ENCODE measurements around the gene ANO8. TPM values are rescaled to one million over a fixed set of nuclear protein-coding genes. Genes with fewer than 3 reads are reported as not detected.
"Not testable (repeated sequence)": the region's sequence is repeated elsewhere in the genome, so short reads cannot be mapped to it uniquely, and the experiment has no call there.

ANO8 gene, protein sequence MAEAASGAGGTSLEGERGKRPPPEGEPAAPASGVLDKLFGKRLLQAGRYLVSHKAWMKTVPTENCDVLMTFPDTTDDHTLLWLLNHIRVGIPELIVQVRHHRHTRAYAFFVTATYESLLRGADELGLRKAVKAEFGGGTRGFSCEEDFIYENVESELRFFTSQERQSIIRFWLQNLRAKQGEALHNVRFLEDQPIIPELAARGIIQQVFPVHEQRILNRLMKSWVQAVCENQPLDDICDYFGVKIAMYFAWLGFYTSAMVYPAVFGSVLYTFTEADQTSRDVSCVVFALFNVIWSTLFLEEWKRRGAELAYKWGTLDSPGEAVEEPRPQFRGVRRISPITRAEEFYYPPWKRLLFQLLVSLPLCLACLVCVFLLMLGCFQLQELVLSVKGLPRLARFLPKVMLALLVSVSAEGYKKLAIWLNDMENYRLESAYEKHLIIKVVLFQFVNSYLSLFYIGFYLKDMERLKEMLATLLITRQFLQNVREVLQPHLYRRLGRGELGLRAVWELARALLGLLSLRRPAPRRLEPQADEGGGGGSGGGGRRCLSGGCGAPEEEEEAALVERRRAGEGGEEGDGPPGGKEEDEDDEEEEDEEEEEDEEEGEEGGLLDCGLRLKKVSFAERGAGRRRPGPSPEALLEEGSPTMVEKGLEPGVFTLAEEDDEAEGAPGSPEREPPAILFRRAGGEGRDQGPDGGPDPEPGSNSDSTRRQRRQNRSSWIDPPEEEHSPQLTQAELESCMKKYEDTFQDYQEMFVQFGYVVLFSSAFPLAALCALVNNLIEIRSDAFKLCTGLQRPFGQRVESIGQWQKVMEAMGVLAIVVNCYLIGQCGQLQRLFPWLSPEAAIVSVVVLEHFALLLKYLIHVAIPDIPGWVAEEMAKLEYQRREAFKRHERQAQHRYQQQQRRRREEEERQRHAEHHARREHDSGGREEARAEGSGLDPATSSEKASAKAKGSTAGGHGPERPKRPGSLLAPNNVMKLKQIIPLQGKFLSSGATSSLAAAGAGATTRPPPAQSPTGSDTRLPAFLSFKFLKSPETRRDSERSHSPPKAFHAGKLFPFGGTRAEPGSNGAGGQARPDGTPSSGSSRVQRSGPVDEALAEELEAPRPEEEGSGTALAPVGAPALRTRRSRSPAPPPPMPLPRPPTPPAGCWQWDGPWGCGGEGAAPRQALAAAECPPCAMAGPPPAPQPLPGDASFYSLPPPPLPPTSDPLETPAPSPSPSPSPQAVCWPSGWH
- 29.6 TPM for total RNA-seq

- DNase-seq: peak; percentile 95
These were observed at the start of gene ANO8 for GRCh38 chr19:17334414-17335409. Gene ANO8, minus strand, starts transcription at chr19:17334855. Its CDS starts 185 bp downstream, at chr19:17334670.

GRCh38 chr19:17380426-17381138, 45.9 kb upstream of the ANO8 start:
- no peak for DNase-seq

GRCh38 chr19:17379221-17379631, 44.6 kb upstream of the ANO8 start:
- DNase-seq: no peak

GRCh38 chr19:17378271-17378670, 43.6 kb upstream of the ANO8 start:
- no peak for DNase-seq

GRCh38 chr19:17376935-17377600, 42.4 kb upstream of the ANO8 start, which contains the start of gene PLVAP:
Gene PLVAP, minus strand, starts transcription at chr19:17377342. Its CDS starts 54 bp downstream, at chr19:17377288.
- DNase-seq: no peak

- DNase-seq: no peak
These were observed 35.5 kb upstream of the ANO8 start for GRCh38 chr19:17370026-17370587.

DNA sequence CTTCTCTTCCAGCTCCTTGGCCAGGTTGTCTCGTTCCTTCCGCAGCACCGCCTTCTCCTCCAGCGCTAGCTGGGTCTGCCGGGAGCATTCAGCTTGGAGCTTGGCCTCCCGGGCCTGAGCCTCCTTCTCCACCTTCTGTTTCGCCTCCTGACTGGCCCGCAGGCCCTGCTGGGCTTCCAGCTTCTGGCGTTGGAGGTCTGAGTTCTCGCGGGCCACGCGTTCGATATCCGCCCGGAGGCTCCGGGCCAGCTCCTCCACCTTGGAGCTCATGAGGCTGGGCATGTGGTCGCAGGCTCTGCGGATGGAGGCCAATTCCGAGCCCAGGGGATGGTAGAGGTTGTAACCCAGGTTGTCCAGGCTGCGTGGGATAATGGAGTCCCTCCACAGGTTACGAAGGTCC, 30.7 kb upstream of the ANO8 start:
- DNase-seq: no peak

DNA sequence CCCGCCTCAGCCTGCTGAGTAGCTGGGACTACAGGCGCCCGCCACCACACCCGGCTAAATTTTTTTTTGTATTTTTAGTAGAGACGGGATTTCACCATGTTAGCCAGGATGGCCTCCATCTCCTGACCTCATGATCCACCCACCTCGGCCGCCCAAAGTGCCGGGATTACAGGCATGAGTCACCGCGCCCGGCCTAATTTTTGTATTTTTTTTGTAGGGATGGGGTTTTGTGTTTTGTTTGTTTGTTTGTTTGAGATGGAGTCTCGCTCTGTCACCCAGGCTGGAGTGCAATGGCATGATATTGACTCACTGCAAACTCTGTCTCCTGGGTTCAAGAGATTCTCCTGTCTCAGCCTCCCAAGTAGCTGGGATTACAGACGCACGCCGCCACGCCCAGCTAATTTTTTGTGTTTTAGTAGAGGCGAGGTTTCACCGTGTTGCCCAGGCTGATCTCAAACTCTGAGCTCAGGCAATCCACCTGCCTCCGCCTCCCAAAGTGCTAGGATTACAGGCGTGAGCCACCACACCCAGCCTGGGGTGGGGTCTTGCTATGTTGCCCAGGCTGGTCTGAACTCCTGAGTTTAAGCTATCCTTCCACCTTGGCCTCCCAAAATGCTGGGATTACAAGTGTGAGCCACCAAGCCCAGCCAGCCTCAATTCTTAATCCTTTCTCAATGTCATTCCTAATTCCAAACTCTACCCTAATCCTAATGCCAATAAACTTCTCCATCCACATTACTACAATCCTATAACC, 29.4 kb upstream of the ANO8 start:
- not testable (repeated sequence) for DNase-seq

DNA sequence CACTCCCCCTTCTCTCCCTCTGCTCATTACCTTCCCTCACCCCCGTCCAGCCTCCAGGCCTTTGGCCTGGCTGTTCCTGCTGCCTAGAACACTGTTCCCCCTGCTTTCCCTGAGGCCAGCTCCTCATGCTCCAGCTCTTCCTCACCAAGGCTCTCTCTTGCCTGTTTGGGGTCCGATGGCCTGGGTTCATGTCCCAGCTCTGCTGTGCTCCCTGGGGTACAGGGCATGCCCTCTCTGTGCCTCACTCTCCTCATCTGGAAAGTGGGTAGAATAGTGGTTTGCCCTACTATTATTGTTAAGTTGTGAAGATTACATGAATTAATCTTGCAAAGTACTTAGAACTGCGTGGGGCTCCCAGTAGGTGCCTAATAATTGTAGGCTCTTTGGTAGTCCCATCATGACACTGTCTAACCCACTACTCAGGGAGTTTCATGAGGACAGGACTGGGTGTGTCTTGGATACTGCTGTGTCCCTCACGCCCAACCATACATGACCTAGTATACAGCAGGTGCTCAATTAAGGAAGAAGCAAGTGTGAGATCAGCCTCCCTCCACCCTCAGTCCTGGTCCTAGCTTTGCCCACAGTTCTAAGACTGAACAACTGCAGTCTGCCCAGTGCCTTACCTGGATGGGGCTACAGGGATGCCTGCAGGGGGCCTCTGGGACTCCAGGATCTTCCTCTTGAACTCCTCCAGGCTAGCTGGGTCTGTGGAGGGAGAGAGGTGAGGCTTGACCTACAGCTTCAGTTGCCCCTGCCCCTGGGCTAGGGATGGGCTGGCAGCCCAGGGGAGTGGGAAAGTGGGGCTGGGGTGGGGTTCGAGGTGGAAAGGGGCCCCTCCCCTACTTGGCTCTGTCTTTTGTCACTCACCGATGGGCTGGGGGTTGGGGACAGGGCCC, 25.5 kb upstream of the ANO8 start:
- no peak for DNase-seq

DNA sequence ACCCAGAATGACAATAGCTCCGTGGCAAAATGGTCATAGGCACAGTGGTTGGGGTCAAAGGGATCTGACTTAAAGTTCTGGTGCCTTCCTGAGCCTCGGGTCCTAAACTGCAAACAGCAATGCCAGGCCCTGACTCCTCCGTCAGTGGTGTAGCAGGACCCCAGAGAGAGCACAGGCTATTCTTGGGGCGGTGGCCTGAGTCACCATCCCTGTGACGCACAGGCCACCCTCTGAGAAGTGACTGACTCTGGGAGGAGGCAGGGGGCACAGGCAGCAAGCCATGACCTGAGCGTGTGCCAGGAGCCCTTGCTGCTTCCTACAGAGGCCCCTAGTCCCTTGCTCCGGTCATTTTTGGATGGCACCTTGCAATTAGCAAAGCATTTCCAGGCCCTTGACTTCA, 23.7 kb upstream of the ANO8 start:
- no peak for DNase-seq

- no peak for DNase-seq
These were observed 23.1 kb upstream of the ANO8 start for GRCh38 chr19:17357724-17358123.

DNA sequence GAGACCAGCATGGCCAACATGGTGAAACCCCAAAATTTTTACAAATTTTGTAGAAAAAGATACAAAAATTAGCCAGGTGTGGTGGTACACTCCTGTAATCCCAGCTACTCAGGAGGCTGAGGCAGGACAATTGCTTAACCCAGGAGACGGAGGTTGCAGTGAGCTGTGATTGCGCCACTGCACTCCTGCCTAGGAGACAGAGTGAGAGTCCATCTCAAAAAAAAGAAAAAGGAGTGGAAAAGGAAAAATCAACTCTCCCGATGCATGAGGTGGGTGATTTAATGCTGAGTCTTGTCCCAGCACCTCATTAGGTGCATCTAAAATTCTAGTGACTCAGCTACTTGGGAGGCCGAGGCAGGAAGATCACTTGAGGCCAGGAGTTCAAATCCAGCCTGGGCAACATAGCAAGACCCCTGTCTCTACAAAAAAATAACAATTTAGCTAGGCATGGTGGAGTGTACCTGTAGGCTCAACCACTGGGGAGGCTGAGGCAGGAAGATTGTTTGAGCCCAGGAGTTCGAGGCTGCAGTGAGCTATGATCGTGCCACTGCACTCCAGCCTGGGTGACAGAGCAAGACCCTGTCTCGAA, 22.5 kb upstream of the ANO8 start:
- DNase-seq: no peak

DNA sequence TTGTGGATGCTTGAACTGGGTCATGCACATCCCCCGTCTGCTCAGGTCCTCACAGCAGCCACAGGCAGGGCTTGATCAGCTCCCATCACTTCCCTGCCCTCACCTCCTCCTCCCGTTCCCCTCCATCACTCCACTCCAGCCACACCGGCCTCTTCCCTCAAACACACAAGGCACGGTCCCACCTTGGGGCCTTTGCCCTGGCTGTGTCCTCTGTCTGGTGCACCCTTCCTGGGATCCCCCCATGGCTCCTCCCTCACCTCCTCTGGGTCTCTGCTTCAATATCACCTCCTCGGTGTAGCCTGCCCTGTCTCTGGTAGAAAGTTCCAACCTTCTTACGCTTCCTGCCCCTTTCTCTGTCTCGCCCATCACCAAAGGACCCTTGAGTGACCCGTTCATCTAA, 18.7 kb upstream of the ANO8 start:
- DNase-seq: no peak

GRCh38 chr19:17352608-17353280, 18.1 kb upstream of the ANO8 start:
- no peak for DNase-seq

GRCh38 chr19:17351815-17352435, 17.3 kb upstream of the ANO8 start:
- no peak for DNase-seq

GRCh38 chr19:17348700-17349099, 14.0 kb upstream of the ANO8 start:
- DNase-seq: no peak
